HG03196 (cell line): ENCODE results near the gene CASQ2.

Source experiments
- ATAC-seq: cut with Tn5 transposase; IDR thresholded peaks from one replicate; pipeline ENCODE4 v1.9.1; 2021; ENCODE audit not compliant: unreplicated experiment

Gene CASQ2

GRCh38 chr1:115768549-115768948 is at the start of gene CASQ2:
TSS of gene CASQ2 (minus strand) at chr1:115768714. CDS start at chr1:115768541, 173 bp downstream.
- ATAC-seq = no peak

- ATAC-seq = no peak
Observed at GRCh38 chr1:115815694-115816093, 47.2 kb upstream of the CASQ2 start.

GRCh38 chr1:115814685-115815398 is 46.3 kb upstream of the CASQ2 start:
- ATAC-seq = no peak

DNA sequence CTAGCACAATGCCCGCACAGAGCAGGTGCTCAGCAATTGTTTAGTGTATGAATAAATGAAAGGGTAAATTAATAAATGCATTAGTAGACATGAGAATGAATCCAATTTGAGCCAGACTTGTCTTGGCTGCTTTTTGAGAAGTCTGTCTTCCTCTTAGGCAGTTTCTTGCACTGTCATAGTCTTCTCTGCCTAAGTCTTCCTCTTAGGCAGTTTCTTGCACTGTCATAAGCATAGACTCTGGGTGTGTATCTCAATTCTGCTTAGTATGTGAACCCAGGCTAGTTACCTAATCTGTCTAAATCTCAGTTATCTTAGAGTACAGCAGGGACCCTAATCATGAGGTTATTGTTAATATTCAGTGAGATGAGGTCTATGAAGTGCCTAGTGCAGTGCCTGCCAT is 45.2 kb upstream of the CASQ2 start:
- no peak for ATAC-seq

- no peak for ATAC-seq
Observed at GRCh38 chr1:115811140-115811828, 42.8 kb upstream of the CASQ2 start.

- ATAC-seq = no peak
Observed at GRCh38 chr1:115810609-115811008, 42.1 kb upstream of the CASQ2 start.

DNA sequence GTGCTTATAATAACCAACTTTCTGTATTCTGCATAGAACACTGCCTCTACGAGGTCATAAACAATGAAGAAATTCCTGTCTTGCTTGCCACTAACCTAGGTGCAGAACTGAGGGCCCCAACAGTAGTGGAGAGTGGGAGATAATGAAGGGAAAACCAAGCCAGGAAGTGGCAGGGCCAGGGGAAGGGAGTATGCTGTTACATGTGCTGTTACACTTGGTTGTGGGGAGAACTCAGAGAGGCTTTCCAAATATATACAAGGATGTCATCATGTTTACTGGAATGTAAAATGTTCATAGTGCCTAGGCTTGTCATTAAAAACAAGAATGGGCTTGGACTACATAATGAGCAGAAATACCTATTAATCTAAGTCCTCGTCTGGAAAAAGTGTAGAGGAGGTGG is 41.3 kb upstream of the CASQ2 start:
- no peak for ATAC-seq

DNA sequence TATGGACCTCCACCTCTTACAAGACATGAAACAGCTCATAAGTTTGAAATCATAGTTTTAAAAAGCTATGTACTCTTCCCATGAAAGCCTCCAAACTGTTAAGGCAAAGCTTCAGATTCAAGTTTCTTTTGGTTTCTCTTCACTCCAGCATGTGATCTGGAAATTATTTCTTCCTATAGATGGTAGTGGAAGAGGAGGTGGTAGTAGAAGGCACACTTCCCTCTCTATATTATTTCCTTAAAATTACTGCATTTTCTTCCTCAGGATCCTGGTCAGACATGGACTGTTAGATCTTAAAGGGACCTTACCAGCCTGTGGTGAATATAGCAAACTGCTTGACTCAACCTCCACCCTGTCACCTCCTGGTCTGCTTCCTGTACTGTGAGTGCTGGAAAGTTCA is 40.6 kb upstream of the CASQ2 start:
- no peak for ATAC-seq

GRCh38 chr1:115807723-115808122 is 39.2 kb upstream of the CASQ2 start:
- ATAC-seq = no peak

- no peak for ATAC-seq
Observed at GRCh38 chr1:115805597-115805996, 37.1 kb upstream of the CASQ2 start.

GRCh38 chr1:115802416-115802815 is 33.9 kb upstream of the CASQ2 start:
- ATAC-seq = no peak

DNA sequence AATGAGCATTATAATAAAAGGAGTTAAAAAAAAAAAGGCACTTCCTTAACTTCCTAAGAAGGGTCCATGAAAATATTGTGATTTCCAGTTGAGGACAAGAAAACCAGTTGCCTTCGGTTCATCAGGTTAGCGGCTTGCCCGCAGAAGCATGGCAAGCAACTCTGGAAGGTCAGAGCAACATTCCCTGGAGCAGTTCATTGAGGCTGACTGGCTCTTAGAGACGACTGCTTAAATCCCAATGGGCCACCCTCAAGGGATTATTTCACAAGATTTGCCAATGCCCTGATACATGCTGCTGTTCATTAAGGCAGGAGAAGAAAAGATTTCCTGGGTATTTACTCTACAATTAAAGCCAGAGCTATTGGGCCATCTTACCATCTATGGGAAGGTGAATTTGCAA is 29.0 kb upstream of the CASQ2 start:
- no peak for ATAC-seq

DNA sequence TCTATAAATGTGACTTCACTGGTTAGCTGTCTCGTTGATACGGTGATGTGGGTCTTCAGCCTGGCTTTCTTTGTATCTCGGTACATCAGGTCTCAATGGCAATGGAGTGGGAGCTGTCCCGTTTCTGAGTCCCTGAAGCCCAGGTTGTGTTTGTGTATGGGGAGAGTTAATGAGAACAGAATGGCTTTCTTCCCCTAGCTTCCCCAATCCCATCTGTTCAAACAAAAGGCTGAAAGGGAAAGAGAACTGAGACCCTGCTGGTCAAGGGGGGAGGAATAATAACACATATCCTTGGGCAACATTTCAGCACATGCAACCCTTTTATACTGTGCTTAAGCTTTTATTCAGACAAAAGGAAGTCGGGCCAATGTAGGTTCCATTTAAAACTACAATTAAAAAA is 28.4 kb upstream of the CASQ2 start:
- no peak for ATAC-seq

DNA sequence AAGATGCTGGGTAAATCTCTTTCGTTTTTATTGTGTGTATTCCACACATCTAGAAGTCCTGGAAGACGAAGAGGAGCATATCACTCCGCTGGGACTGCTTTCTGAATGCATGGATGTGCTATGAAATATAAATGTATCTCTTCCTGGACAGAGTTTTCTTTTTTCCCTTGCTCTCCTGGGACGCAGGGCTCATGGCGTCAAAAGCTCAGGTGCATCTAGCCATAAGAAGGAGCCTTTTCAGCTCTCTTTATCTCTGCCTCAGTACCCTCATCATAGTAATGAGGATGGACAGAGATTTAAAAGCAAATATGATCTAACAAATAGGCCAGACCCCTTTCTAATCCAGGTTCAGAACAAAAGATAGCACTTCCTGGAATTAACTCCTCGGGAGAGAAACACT is 27.5 kb upstream of the CASQ2 start:
- no peak for ATAC-seq

DNA sequence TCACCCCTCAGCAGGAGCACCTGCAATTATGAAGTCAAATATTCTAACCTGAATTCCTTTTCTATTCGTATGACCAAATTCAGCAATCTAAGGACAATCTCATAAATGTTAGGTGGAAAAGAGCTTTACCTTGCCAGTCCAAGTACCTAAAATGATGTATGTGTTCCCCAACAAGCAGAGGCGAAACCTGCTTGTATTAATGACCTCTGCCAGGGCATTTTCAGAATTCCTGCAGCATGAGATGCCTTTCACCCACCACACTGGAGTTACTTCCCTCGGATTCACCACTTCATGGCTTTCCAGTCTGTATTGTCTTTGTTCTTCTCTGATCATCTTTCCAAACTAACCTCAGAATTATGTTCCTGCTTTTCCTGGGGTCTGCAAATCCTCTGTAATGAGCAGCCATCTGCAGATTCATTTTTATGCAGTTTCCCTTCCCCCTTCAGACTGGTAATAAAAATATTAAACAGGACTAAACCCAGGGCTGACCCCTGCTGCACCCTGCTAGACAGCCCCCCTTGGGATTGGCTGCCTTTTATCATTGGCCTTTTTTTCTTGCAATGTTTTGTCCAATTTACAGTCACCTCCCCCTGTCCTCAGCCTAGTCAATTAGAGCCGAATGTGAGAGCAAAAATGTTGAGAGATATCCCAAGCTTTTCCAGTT is 26.6 kb upstream of the CASQ2 start:
- ATAC-seq = no peak

GRCh38 chr1:115793162-115793561 is 24.6 kb upstream of the CASQ2 start:
- ATAC-seq = no peak

GRCh38 chr1:115791816-115792215 is 23.3 kb upstream of the CASQ2 start:
- ATAC-seq = no peak

- ATAC-seq = no peak
Observed at GRCh38 chr1:115790846-115791245, 22.3 kb upstream of the CASQ2 start.

GRCh38 chr1:115790356-115790755 is 21.8 kb upstream of the CASQ2 start:
- no peak for ATAC-seq

DNA sequence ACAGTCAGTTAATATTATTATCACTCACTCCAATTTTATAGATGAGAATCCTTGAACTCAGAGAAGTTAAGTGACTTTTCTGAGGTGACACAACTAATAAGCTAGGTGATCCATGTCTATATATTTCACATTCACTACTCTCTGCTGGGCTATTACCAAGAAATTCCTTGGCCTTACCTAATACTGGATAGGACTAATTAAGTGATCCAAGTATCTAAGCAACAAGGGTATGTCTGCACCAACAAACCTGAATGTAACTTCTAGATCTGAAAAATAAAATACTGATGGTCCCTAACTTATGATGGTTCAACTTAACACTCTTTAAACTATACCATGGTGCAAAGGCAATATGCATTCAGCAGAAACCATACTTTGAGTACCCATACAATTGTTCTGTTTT is 14.8 kb upstream of the CASQ2 start:
- ATAC-seq = no peak

- ATAC-seq = no peak
Observed at GRCh38 chr1:115782571-115783281, 14.2 kb upstream of the CASQ2 start.

- ATAC-seq = no peak
Observed at GRCh38 chr1:115781851-115782250, 13.3 kb upstream of the CASQ2 start.
